Neural cell (in vitro differentiated cells): ENCODE results near the gene DZIP1. TPM values are rescaled to one million over a fixed set of nuclear protein-coding genes. Genes with fewer than 3 reads are reported as not detected.

Experiments
- H2AFZ ChIP-seq: fragments of 200-600, 300-800 bp; sonication (generic), shearing (Covaris generic); 2 replicates; pipeline ENCODE4 v1.6.0; 2014; ENCODE audit warnings: low read depth, mild to moderate bottlenecking, antibody characterized with exemption, low read length, moderate library complexity
- H3F3A ChIP-seq: fragments of 200-600 bp; shearing (Covaris generic); 2 replicates; pipeline ENCODE4 v1.6.1; 2016; ENCODE audit warnings: mild to moderate bottlenecking, moderate library complexity, mixed read lengths, antibody characterized with exemption, low read length; ENCODE audit not compliant: insufficient read depth, poor library complexity, severe bottlenecking
- H3K27ac ChIP-seq: fragments of 200-600, 300-800 bp; sonication (generic), shearing (Covaris generic); 2 replicates; pipeline ENCODE4 v1.5.1; 2014; ENCODE audit warnings: mild to moderate bottlenecking, low read length, moderate library complexity
- H3K27me3 ChIP-seq: fragments of 300-800, 200-600 bp; sonication (generic), shearing (Covaris generic); 2 replicates; pipeline ENCODE4 v1.6.0; 2014; ENCODE audit warnings: mild to moderate bottlenecking, low read depth, low read length, moderate library complexity; ENCODE audit not compliant: insufficient read depth
- H3K36me3 ChIP-seq: fragments of 300-800, 200-600 bp; sonication (generic), shearing (Covaris generic); 2 replicates; pipeline ENCODE4 v1.5.1; 2014; ENCODE audit warnings: mild to moderate bottlenecking, antibody characterized with exemption, low read length, moderate library complexity; ENCODE audit not compliant: insufficient read depth
- H3K4me2 ChIP-seq: fragments of 300-800, 200-600 bp; sonication (generic), shearing (Covaris generic); 2 replicates; pipeline ENCODE4 v1.6.0; 2014; ENCODE audit warnings: mild to moderate bottlenecking, low read length
- H3K4me3 ChIP-seq: fragments of 300-800, 200-600 bp; sonication (generic), shearing (Covaris generic); 2 replicates; pipeline ENCODE4 v1.5.1; 2014; ENCODE audit warnings: mild to moderate bottlenecking, low read length, moderate library complexity
- H3K79me2 ChIP-seq: fragments of 200-600 bp; shearing (Covaris generic); replicated peaks from 2 replicates; pipeline ENCODE4 v1.6.0; 2014; ENCODE audit warnings: mild to moderate bottlenecking, low read length, moderate library complexity; ENCODE audit not compliant: insufficient read depth
- H3K9ac ChIP-seq: fragments of 300-800, 200-600 bp; sonication (generic), shearing (Covaris generic); 2 replicates; pipeline ENCODE4 v1.6.1; 2016; ENCODE audit warnings: mild to moderate bottlenecking, low read length, mixed read lengths
- H3K9me2 ChIP-seq: fragments of 200-600 bp; shearing (Covaris generic); 2 replicates; pipeline ENCODE4 v1.6.1; 2016; ENCODE audit warnings: mild to moderate bottlenecking, low read length, mixed read lengths; ENCODE audit not compliant: insufficient read depth
- H3K9me3 ChIP-seq: fragments of 200-600, 300-800 bp; sonication (generic), shearing (Covaris generic); 2 replicates; pipeline ENCODE4 v1.6.1; 2016; ENCODE audit warnings: mild to moderate bottlenecking, mixed run types, low read length, moderate library complexity, mixed read lengths
- H4K20me1 ChIP-seq: fragments of 200-600 bp; shearing (Covaris generic); 2 replicates; pipeline ENCODE4 v1.6.1; 2016; ENCODE audit warnings: mild to moderate bottlenecking, mixed run types; ENCODE audit not compliant: insufficient read depth
- EP300 ChIP-seq: fragments of 450-650 bp; conservative IDR thresholded peaks from 2 replicates; pipeline ENCODE4 v1.6.1; 2014; ENCODE audit warnings: antibody characterized with exemption, mild to moderate bottlenecking, moderate library complexity; ENCODE audit not compliant: poor library complexity, severe bottlenecking
- EZH2 ChIP-seq: fragments of 200-600, 300-800 bp; shearing (Covaris generic), sonication (generic); IDR thresholded peaks from 2 replicates; pipeline ENCODE4 v1.6.1; 2014; ENCODE audit warnings: antibody characterized with exemption, low read length, borderline replicate concordance, mild to moderate bottlenecking; ENCODE audit not compliant: insufficient read depth, poor library complexity, severe bottlenecking
- MXI1 ChIP-seq: fragments of 450-650 bp; conservative IDR thresholded peaks from 2 replicates; pipeline ENCODE4 v1.6.1; 2014; ENCODE audit warnings: antibody characterized with exemption, mild to moderate bottlenecking; ENCODE audit not compliant: poor library complexity, severe bottlenecking
- POLR2AphosphoS5 ChIP-seq: IDR thresholded peaks from 2 replicates; pipeline ENCODE4 v1.6.1; 2012
- RAD21 ChIP-seq: fragments of 450-650 bp; conservative IDR thresholded peaks from 2 replicates; pipeline ENCODE4 v1.6.1; 2014; ENCODE audit warnings: antibody characterized with exemption, mild to moderate bottlenecking, moderate library complexity
- SMC3 ChIP-seq: fragments of 450-650 bp; conservative IDR thresholded peaks from 2 replicates; pipeline ENCODE4 v1.6.1; 2014; ENCODE audit warnings: antibody characterized with exemption, mild to moderate bottlenecking, moderate library complexity; ENCODE audit not compliant: poor library complexity
- TAF1 ChIP-seq: IDR thresholded peaks from 2 replicates; pipeline ENCODE4 v1.6.1; 2012; ENCODE audit warnings: low read depth
- polyA plus RNA-seq: library from polyadenylated mRNA; depleted of rRNA; stranded (reverse); fragments of >200 nt; gene quantifications from 2 replicates; pipeline ENCODE4 v1.2.3, GENCODE V29; 2014
- TF ChIP-seq, protein P1 (sequence below): IDR thresholded peaks from 2 replicates; pipeline ENCODE4 v1.6.1; 2012; ENCODE audit warnings: borderline replicate concordance
- TF ChIP-seq, protein P2 (sequence below): fragments of 450-650 bp; IDR thresholded peaks from 2 replicates; pipeline ENCODE4 v1.5.1; 2014; ENCODE audit warnings: antibody characterized with exemption, mild to moderate bottlenecking, moderate library complexity; ENCODE audit not compliant: poor library complexity, severe bottlenecking

DZIP1 gene
- polyA plus RNA-seq, 1 donor from 2014 or later = 35.3 TPM

DNA sequence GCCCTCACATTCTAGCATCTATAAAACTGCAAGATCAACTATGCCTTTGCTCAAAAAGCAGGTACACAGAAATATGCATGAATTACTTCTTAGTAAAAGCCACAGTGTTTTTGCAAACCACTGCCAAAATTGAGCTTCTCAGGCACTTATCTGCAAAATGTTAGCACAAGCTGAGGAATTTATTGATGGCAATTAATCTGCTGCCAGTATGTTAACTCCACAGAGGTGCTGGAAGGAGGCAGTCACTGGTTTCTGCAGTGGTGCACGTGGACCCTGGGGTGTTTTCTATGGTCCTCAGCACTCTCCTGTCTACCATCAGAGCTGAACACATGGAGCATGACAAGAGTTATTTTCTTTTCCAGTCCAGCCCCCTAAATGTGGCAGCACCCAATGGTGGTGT, 47.8 kb downstream of the DZIP1 start:
- no peaks in the 10 kb centered on the region for H3K27me3 ChIP-seq
- no peaks in the 10 kb centered on the region for H3K36me3 ChIP-seq
- H3K9me2 ChIP-seq = no peaks in the 10 kb centered on the region
- no peaks in the 10 kb centered on the region for H3K9me3 ChIP-seq
- TF ChIP-seq EZH2 = no peak
- TF ChIP-seq POLR2AphosphoS5 = no peak
- no peak for TF ChIP-seq EP300
- TF ChIP-seq, protein P1, sequence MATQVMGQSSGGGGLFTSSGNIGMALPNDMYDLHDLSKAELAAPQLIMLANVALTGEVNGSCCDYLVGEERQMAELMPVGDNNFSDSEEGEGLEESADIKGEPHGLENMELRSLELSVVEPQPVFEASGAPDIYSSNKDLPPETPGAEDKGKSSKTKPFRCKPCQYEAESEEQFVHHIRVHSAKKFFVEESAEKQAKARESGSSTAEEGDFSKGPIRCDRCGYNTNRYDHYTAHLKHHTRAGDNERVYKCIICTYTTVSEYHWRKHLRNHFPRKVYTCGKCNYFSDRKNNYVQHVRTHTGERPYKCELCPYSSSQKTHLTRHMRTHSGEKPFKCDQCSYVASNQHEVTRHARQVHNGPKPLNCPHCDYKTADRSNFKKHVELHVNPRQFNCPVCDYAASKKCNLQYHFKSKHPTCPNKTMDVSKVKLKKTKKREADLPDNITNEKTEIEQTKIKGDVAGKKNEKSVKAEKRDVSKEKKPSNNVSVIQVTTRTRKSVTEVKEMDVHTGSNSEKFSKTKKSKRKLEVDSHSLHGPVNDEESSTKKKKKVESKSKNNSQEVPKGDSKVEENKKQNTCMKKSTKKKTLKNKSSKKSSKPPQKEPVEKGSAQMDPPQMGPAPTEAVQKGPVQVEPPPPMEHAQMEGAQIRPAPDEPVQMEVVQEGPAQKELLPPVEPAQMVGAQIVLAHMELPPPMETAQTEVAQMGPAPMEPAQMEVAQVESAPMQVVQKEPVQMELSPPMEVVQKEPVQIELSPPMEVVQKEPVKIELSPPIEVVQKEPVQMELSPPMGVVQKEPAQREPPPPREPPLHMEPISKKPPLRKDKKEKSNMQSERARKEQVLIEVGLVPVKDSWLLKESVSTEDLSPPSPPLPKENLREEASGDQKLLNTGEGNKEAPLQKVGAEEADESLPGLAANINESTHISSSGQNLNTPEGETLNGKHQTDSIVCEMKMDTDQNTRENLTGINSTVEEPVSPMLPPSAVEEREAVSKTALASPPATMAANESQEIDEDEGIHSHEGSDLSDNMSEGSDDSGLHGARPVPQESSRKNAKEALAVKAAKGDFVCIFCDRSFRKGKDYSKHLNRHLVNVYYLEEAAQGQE = no peak
- no peak for TF ChIP-seq TAF1
- TF ChIP-seq MXI1 = no peak
- no peak overlapping the region for H3K27ac ChIP-seq
- H3K4me2 ChIP-seq = no peak overlapping the region
- H3K4me3 ChIP-seq = no peak overlapping the region
- H3K9ac ChIP-seq = no peak overlapping the region
- no peaks in the 10 kb centered on the region for H3F3A ChIP-seq
- no peaks in the 10 kb centered on the region for H4K20me1 ChIP-seq
- no peak overlapping the region for H2AFZ ChIP-seq
- H3K79me2 ChIP-seq = no peaks in the 10 kb centered on the region

DNA sequence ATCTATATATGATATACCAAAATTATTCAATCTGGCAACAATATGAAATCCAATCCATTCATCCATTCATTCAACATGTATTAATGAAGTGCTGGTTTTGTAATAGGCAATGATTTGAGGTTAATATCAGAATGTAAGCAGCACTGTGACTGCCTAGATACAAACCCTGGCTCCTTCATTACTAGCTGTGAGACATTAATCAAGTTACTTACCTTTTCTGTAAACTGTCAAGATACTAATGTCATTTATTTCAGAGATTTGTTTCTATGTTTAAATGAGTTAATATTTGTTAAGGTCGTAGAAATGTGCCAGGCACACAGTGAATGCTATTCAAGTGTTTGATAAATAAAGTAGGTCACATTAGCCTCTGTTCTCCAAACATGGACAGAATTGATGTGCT, 51.0 kb downstream of the DZIP1 start:
- H3K27ac ChIP-seq = no peak overlapping the region
- no peaks in the 10 kb centered on the region for H3K27me3 ChIP-seq
- H3K79me2 ChIP-seq = no peaks in the 10 kb centered on the region
- no peak overlapping the region for H3K9ac ChIP-seq
- TF ChIP-seq MXI1 = no peak
- TF ChIP-seq SMC3 = no peak
- TF ChIP-seq RAD21 = no peak
- TF ChIP-seq, protein P1 = no peak
- no peak for TF ChIP-seq POLR2AphosphoS5
- TF ChIP-seq EP300 = no peak
- TF ChIP-seq TAF1 = no peak
- TF ChIP-seq, protein P2, sequence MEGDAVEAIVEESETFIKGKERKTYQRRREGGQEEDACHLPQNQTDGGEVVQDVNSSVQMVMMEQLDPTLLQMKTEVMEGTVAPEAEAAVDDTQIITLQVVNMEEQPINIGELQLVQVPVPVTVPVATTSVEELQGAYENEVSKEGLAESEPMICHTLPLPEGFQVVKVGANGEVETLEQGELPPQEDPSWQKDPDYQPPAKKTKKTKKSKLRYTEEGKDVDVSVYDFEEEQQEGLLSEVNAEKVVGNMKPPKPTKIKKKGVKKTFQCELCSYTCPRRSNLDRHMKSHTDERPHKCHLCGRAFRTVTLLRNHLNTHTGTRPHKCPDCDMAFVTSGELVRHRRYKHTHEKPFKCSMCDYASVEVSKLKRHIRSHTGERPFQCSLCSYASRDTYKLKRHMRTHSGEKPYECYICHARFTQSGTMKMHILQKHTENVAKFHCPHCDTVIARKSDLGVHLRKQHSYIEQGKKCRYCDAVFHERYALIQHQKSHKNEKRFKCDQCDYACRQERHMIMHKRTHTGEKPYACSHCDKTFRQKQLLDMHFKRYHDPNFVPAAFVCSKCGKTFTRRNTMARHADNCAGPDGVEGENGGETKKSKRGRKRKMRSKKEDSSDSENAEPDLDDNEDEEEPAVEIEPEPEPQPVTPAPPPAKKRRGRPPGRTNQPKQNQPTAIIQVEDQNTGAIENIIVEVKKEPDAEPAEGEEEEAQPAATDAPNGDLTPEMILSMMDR = no peak
- no peak for TF ChIP-seq EZH2
- no peak overlapping the region for H3K4me3 ChIP-seq
- no peaks in the 10 kb centered on the region for H3F3A ChIP-seq
- H2AFZ ChIP-seq = no peak overlapping the region
- no peaks in the 10 kb centered on the region for H3K9me2 ChIP-seq
- no peaks in the 10 kb centered on the region for H3K36me3 ChIP-seq
- no peak overlapping the region for H3K4me2 ChIP-seq
- H4K20me1 ChIP-seq = no peaks in the 10 kb centered on the region
- H3K9me3 ChIP-seq = no peaks in the 10 kb centered on the region
